SK-N-SH (cell line): Measurements from ENCODE around the gene PSKH1.

Experiments
- GABPA ChIP-seq: IDR thresholded peaks from 2 replicates; pipeline ENCODE4 v1.4.0; 2012; ENCODE audit warnings: low read depth, mild to moderate bottlenecking
- JUND ChIP-seq: IDR thresholded peaks from 2 replicates; pipeline ENCODE4 v1.4.0; 2012
- REST ChIP-seq: IDR thresholded peaks from 2 replicates; pipeline ENCODE4 v1.6.1; 2012; ENCODE audit warnings: mild to moderate bottlenecking, low read depth, low read length, moderate library complexity
- SMC3 ChIP-seq: IDR thresholded peaks from 2 replicates; pipeline ENCODE4 v1.6.1; 2012; ENCODE audit warnings: low read depth, low read length, improper control_type of control experiment
- TF ChIP-seq, protein P1 (sequence below): fragments of 200-600 bp; sonication (generic); IDR thresholded peaks from 2 replicates; pipeline ENCODE4 v1.6.1; 2017; ENCODE audit warnings: antibody characterized with exemption, mild to moderate bottlenecking, moderate library complexity

DNA sequence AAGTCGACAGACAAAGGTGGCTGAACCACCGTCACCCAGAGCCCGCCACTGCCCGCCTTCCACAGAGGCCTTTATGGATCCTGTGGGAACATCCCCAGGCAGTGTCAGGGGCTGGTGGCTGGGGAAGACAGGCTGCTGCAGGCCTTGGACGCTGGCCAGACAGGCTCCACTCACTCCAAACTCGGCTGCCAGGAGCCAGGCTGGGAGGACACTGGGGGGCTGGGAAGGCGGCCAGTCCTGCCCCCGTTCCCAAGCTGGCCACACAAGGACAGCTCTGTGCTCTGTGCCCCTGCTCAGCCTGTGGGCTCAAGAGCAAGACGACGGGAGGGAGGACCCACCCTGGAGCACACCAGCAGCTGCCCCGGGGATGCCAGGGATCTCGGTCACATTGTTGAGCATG is 58.4 kb downstream of the PSKH1 start:
- no peak for TF ChIP-seq JUND
- TF ChIP-seq, protein P1, sequence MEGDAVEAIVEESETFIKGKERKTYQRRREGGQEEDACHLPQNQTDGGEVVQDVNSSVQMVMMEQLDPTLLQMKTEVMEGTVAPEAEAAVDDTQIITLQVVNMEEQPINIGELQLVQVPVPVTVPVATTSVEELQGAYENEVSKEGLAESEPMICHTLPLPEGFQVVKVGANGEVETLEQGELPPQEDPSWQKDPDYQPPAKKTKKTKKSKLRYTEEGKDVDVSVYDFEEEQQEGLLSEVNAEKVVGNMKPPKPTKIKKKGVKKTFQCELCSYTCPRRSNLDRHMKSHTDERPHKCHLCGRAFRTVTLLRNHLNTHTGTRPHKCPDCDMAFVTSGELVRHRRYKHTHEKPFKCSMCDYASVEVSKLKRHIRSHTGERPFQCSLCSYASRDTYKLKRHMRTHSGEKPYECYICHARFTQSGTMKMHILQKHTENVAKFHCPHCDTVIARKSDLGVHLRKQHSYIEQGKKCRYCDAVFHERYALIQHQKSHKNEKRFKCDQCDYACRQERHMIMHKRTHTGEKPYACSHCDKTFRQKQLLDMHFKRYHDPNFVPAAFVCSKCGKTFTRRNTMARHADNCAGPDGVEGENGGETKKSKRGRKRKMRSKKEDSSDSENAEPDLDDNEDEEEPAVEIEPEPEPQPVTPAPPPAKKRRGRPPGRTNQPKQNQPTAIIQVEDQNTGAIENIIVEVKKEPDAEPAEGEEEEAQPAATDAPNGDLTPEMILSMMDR: no peak
- TF ChIP-seq REST: no peak
- no peak for TF ChIP-seq GABPA
- TF ChIP-seq SMC3: no peak
